GM12892 (cell line): ENCODE results near the gene HTR1D.

ENCODE experiments used
- POLR2A ChIP-seq: IDR thresholded peaks from 2 replicates; pipeline ENCODE4 v1.6.1; 2011; ENCODE audit warnings: low read depth, low read length, control low read depth
- POLR2AphosphoS5 ChIP-seq: IDR thresholded peaks from 2 replicates; pipeline ENCODE4 v1.6.1; 2011; ENCODE audit warnings: low read depth, low read length, control low read depth
- TAF1 ChIP-seq: IDR thresholded peaks from 2 replicates; pipeline ENCODE4 v1.6.1; 2011; ENCODE audit warnings: low read depth, mild to moderate bottlenecking, control low read depth, low read length, borderline replicate concordance

DNA sequence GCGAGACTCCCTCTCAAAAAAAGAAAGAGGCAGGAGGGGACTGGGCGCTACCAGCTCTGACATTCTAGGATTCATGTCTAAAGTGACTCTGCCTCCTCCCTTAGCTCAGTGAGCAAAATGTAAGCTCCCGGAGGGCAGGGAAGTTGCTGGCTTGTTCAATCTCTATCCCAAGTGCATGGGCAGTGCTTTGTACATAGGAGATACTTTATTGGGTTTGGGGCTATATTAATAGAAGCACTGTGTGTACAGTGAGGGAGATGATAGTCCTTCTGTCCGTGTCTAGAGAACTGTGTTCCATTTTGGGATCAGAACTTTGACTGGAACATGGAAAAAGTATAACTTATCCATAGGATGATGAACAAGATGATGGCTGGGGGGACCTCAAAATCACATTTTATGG, 31.9 kb downstream of the HTR1D start:
- TF ChIP-seq POLR2AphosphoS5 (no peak), POLR2A (no peak), TAF1 (no peak)
